Measurements from ENCODE around the gene ZMYND10.
"Not testable (repeated sequence)": the region's sequence is repeated elsewhere in the genome, so short reads cannot be mapped to it uniquely, and the experiment has no call there.

GRCh38 chr3:50312041-50312440 lies 33.5 kb downstream of the ZMYND10 start:
- not testable (repeated sequence) for TF ChIP-seq POLR2A (IDR thresholded peaks at IDR 0.05; ENCODE audit: low read length); GATA1 (IDR thresholded peaks at IDR 0.05; ENCODE audit: low read depth, low read length)
